ENCODE results near the gene SPTBN5. TPM values are rescaled to one million over a fixed set of nuclear protein-coding genes. Genes with fewer than 3 reads are reported as not detected.
A peak's percentile ranks its signal among the peaks of the same experiment; 100 is the strongest.

The SPTBN5 gene
- total RNA-seq, result 2.1 and 3.0 TPM in 2 replicates
- polyA plus RNA-seq, result 0.62 and 0.70 TPM in 2 replicates

- H3K4me1 ChIP-seq (ENCODE audit: low read depth), result no peaks in the 10 kb centered on the region
- no peak for TF ChIP-seq CTCF (IDR thresholded peaks at IDR 0.05; ENCODE audit: low read depth, low read length)
Measured at GRCh38 chr15:41893422-41894250, at the start of gene SPTBN5. TSS of gene SPTBN5 (minus strand) at chr15:41894053. CDS start at chr15:41893497, 556 bp downstream.

DNA sequence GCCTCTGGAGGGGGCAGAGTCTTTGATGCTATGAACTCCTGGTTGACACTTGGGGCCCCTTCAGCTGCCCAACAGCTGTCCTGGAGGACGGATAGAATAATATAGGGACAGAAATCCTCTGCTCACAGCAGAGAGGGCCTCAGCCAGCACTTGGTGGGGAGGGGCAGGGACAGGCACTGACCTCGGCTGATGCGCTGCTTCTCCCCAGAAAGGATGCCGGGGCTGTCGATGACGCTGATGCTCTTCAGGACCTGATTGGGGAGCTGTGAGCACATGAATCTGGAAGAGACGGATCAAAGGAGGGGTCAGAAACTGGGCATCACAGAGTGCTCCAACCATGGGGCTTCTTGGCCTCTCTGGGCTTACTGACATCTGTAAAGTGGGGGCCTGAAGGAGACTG is 49.0 kb upstream of the SPTBN5 start:
- DNase-seq (ENCODE audit: low read depth in 1 of 2, low spot score in 1 of 2), result no peak
- peaks cover 28% of the 10 kb centered on the region for H3K4me1 ChIP-seq (ENCODE audit: low read depth)
- no peak overlapping the region for H3K27ac ChIP-seq

More at GRCh38 chr15:41893422-41894250, at the start of gene SPTBN5:
- no peaks in the 10 kb centered on the region for H3K27me3 ChIP-seq
- no peak for DNase-seq (ENCODE audit: low read depth in 1 of 2, low spot score in 1 of 2)
- H3K36me3 ChIP-seq, result no peaks in the 10 kb centered on the region
- H3K27ac ChIP-seq, result no peak within 1 kb of the TSS
- H3K4me3 ChIP-seq, result no peak within 1 kb of the TSS
- H3K9me3 ChIP-seq (ENCODE audit: low read depth), result no peaks in the 10 kb centered on the region

DNA sequence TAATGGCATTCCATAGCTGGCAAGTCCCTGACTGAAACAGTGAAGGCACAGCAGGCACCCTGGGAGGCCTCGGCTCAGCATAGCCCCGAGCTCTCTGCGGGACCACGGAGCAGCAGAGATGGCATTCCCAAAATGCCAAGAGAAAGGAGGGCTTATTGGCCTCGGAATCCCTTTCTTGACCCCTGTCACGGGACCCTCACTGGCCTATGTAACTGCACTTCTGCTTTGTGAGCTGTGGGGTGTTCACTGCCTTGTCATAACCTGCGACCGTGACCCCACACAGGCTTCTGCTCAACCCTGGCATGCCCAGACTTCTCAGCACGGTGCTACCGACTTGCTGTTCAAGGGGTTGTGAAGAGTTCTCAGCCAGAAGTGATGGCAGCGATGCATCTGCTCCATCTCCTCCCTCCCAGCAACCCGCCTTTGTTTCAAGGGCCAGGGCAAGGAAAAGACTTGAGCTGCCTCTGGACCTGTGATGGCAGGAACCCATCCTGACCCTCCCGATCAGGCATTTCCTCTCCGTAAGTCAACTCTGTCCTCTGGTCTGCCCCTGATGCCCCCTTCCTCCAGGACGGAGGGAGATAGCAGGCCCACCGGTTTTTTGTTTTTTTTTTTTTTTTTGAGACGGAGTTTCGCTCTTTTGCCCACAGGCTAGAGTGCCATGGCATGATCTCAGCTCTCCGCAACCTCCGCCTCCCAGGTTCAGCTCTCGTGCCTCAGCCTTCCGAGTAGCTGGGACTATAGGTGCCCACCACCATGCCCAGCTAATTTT is 48.0 kb upstream of the SPTBN5 start:
- Histone ChIP-seq H3K27me3 (no peaks in the 10 kb centered on the region), H3K27ac (peak overlapping the region; percentile 53), H3K4me3 (no peak overlapping the region), H3K9me3 (ENCODE audit: low read depth) (no peaks in the 10 kb centered on the region), H3K4me1 (ENCODE audit: low read depth) (peaks cover 38% of the 10 kb centered on the region), H3K36me3 (peaks cover 7% of the 10 kb centered on the region)
- no peak for DNase-seq (ENCODE audit: low read depth in 1 of 2, low spot score in 1 of 2)
- TF ChIP-seq CTCF (IDR thresholded peaks at IDR 0.05; ENCODE audit: low read depth, low read length), result no peak

More for the DNA sequence above, 49.0 kb upstream of the SPTBN5 start:
- Histone ChIP-seq H3K9me3 (ENCODE audit: low read depth) (no peaks in the 10 kb centered on the region), H3K4me3 (no peak overlapping the region), H3K36me3 (peaks cover 7% of the 10 kb centered on the region), H3K27me3 (no peaks in the 10 kb centered on the region)
- no peak for TF ChIP-seq CTCF (IDR thresholded peaks at IDR 0.05; ENCODE audit: low read depth, low read length)

DNA sequence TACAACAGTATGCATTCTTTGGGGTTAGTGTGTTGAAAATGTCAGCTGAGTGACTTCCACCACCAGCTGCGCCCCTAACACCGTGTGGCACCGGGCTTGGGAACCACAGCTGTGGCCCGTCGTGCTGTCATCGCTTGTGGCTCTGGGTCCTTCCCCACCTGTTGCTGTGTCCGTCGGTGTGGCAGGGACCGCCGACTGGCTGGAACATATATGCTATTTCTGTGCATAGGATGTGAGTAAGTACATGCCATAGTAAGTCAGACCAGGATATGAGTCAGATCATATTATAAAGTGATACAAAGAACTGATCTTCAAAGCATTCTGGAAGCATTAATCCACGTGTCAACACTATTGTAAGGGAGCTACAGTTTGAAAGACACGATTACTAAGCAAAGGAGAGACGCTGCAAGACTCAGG is 46.6 kb upstream of the SPTBN5 start:
- Histone ChIP-seq H3K27ac (peak overlapping the region; percentile 38), H3K9me3 (ENCODE audit: low read depth) (no peaks in the 10 kb centered on the region), H3K4me3 (no peak overlapping the region), H3K36me3 (peaks cover 7% of the 10 kb centered on the region), H3K4me1 (ENCODE audit: low read depth) (peaks cover 32% of the 10 kb centered on the region), H3K27me3 (no peaks in the 10 kb centered on the region)
- DNase-seq (ENCODE audit: low read depth in 1 of 2, low spot score in 1 of 2), result peak in 1 of 2 donors; percentile 65
- TF ChIP-seq CTCF (IDR thresholded peaks at IDR 0.05; ENCODE audit: low read depth, low read length), result no peak

- no peaks in the 10 kb centered on the region for H3K27me3 ChIP-seq
- no peak for DNase-seq (ENCODE audit: low read depth in 1 of 2, low spot score in 1 of 2)
- H3K4me1 ChIP-seq (ENCODE audit: low read depth), result peaks cover 32% of the 10 kb centered on the region
- H3K36me3 ChIP-seq, result peaks cover 7% of the 10 kb centered on the region
- TF ChIP-seq CTCF (IDR thresholded peaks at IDR 0.05; ENCODE audit: low read depth, low read length), result no peak
- no peaks in the 10 kb centered on the region for H3K9me3 ChIP-seq (ENCODE audit: low read depth)
- no peak overlapping the region for H3K4me3 ChIP-seq
- H3K27ac ChIP-seq, result peak overlapping the region; percentile 38
Measured at GRCh38 chr15:41939986-41940385, 46.1 kb upstream of the SPTBN5 start.
